Spleen (tissue), 11 donors: ENCODE data around the gene AP4E1. TPM values are rescaled to one million over a fixed set of nuclear protein-coding genes. Genes with fewer than 3 reads are reported as not detected.

Experiments
- DNase-seq: peaks from one replicate; pipeline ENCODE4 v3.0.0-alpha.2; 2020
- H3K27ac ChIP-seq, 8 donors: fragments of 200-600 bp; sonication (generic) in 7 of 8; 1 replicate in 4 of 8; 2 replicates in 4 of 8; pipeline versions ENCODE4 v1.5.0 to v1.8.0; 2016 to 2021; ENCODE audit warnings: inconsistent platforms in 4 of 8, mild to moderate bottlenecking in 4 of 8, moderate library complexity in 1 of 8
- H3K27me3 ChIP-seq, 7 donors: fragments of 200-600 bp; sonication (generic) in 6 of 7; replicated peaks in 1 of 7; 1 replicate in 4 of 7; 2 replicates in 3 of 7; pipeline versions ENCODE4 v1.5.0 to v1.8.0; 2016 to 2021; ENCODE audit warnings: inconsistent platforms in 3 of 7, mild to moderate bottlenecking in 1 of 7
- H3K36me3 ChIP-seq, 6 donors: fragments of 200-600 bp; sonication (generic) in 5 of 6; 1 replicate in 4 of 6; 2 replicates in 2 of 6; pipeline versions ENCODE4 v1.5.0 to v1.8.0; 2016 to 2021; ENCODE audit warnings: inconsistent platforms in 2 of 6
- H3K4me1 ChIP-seq, 6 donors: fragments of 200-600 bp; sonication (generic) in 5 of 6; 1 replicate in 3 of 6; 2 replicates in 3 of 6; pipeline versions ENCODE4 v1.5.0 to v1.8.0; 2016 to 2021; ENCODE audit warnings: inconsistent platforms in 3 of 6
- H3K4me3 ChIP-seq, 8 donors: fragments of 200-600 bp; sonication (generic) in 7 of 8; 1 replicate in 4 of 8; 2 replicates in 4 of 8; pipeline versions ENCODE4 v1.5.0 to v1.8.0; 2016 to 2021; ENCODE audit warnings: inconsistent platforms in 4 of 8, mild to moderate bottlenecking in 4 of 8, moderate library complexity in 2 of 8
- H3K9me3 ChIP-seq, 8 donors: fragments of 200-600 bp; sonication (generic) in 7 of 8; 1 replicate in 4 of 8; 2 replicates in 4 of 8; pipeline versions ENCODE4 v1.5.0 to v1.8.0; 2016 to 2021; ENCODE audit warnings: inconsistent platforms in 4 of 8
- POLR2A ChIP-seq, 3 donors: fragments of 450-650 bp; IDR thresholded peaks; one replicate each; pipeline ENCODE4 v1.5.1; 2017; ENCODE audit warnings: antibody characterized with exemption in 3 of 3, mild to moderate bottlenecking in 1 of 3
- POLR2AphosphoS5 ChIP-seq, 3 donors: sonication (generic); formaldehyde crosslinking; IDR thresholded peaks; one replicate each; pipeline ENCODE4 v1.5.1; 2017; ENCODE audit warnings: antibody characterized with exemption in 3 of 3
- WGBS, 5 donors: extraction: QIAGEN DNeasy Blood & Tissue Kit in 3 of 5; methylation state at CpG; one replicate each; pipeline versions ENCODE4 v1.1.5 to v1.1.7; 2013 to 2018; 5-methylcytosine and 5-hydroxymethylcytosine counted together
- intact Hi-C: fragments of 100-400 bp; cut with DNase I; formaldehyde crosslinking; loops from one replicate; pipeline ENCODE4 v1.15.0; 2023; ENCODE audit warnings: low total_unique reads
- polyA plus RNA-seq, 3 donors: library from polyadenylated mRNA; stranded (reverse); fragments of 200-250 nt; gene quantifications; one replicate each; pipeline ENCODE4 v1.2.1, GENCODE V29; 2013
- total RNA-seq, 7 donors: library from RNA; depleted of rRNA in 3 of 7; stranded (reverse); fragments of >200 nt in 3 of 7; fragmentation: NEBNext Ultra II Directional in 4 of 7; extraction: Animal tissue kit (Norgen Biotek cat#: 25700) in 4 of 7; gene quantifications; one replicate each; pipeline versions ENCODE4 v1.1.0 to v1.2.1, GENCODE V29; 2016 to 2021
- TF ChIP-seq, protein P1 (sequence below), 11 experiments: fragments of 200-600 bp in 7 of 11; fragments of 450-650 bp in 4 of 11; sonication (generic) in 4 of 11; IDR thresholded peaks in 8 of 11; conservative IDR thresholded peaks in 3 of 11; 1 replicate in 7 of 11; 2 replicates in 4 of 11; pipeline versions ENCODE4 v1.4.0 to v1.8.0; 2016 to 2021; ENCODE audit warnings: antibody characterized with exemption in 11 of 11, inconsistent platforms in 4 of 11, mild to moderate bottlenecking in 1 of 11
- donor health status: healthy with polysubstance abuse.
- donor health status: DM: no; HTN: no; CAD: no; lungs with moderate emphysema.
- donor health status: DM: no; HTN: no; CAD: no.
- donor health status: Bipolar disorder and iron deficiency.
- donor health status: healthy.
- donor health status: DM: no; HTN: no; CAD: no.
- donor health status: DM: yes; HTN: yes; CAD: no.

The AP4E1 gene
- total and polyA plus RNA-seq, 10 donors: 2.1 to 17.4 (median 13.3) TPM

DNA sequence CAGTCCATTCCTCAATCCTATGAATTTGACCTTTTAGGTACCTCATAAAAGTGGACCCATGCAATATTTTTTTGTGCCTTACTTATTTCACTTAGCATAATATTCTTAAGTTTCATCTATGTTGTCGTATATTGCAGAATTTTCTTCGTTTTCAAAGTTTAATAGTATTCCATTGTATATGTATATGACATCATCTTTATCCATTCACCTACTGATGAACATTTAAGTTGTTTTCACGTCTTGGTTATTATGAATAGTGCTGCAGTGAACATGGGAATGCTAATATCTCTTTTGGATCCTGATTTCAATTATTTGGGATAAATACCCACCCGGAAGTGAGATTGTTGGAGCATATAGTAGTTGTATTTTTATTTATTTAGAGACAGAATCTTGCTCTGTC lies 65.1 kb downstream of the AP4E1 start:
- TF ChIP-seq, protein P1, sequence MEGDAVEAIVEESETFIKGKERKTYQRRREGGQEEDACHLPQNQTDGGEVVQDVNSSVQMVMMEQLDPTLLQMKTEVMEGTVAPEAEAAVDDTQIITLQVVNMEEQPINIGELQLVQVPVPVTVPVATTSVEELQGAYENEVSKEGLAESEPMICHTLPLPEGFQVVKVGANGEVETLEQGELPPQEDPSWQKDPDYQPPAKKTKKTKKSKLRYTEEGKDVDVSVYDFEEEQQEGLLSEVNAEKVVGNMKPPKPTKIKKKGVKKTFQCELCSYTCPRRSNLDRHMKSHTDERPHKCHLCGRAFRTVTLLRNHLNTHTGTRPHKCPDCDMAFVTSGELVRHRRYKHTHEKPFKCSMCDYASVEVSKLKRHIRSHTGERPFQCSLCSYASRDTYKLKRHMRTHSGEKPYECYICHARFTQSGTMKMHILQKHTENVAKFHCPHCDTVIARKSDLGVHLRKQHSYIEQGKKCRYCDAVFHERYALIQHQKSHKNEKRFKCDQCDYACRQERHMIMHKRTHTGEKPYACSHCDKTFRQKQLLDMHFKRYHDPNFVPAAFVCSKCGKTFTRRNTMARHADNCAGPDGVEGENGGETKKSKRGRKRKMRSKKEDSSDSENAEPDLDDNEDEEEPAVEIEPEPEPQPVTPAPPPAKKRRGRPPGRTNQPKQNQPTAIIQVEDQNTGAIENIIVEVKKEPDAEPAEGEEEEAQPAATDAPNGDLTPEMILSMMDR (IDR thresholded peaks at IDR 0.05 in 8 of 11, conservative IDR thresholded peaks at IDR 0.05 in 3 of 11): no peak
- TF ChIP-seq POLR2A (IDR thresholded peaks at IDR 0.05) (no peak), POLR2AphosphoS5 (IDR thresholded peaks at IDR 0.05) (no peak)
- no peak for DNase-seq
- intact Hi-C loops: no loop called here
- H3K27me3 ChIP-seq: no peaks in the 10 kb centered on the region
- H3K4me3 ChIP-seq: no peak overlapping the region
- peaks cover 3 to 56% (median 51%) of the 10 kb centered on the region in 8 donors for H3K9me3 ChIP-seq
- H3K4me1 ChIP-seq: peaks cover 0 to 10% (median 4%) of the 10 kb centered on the region in 6 donors
- peaks cover 4 to 87% (median 55%) of the 10 kb centered on the region in 6 donors for H3K36me3 ChIP-seq
- WGBS, 5 donors: 74 to 98% (median 88%) methylated on average over 4 of the region's 4 CpGs
- H3K27ac ChIP-seq: no peak overlapping the region

DNA sequence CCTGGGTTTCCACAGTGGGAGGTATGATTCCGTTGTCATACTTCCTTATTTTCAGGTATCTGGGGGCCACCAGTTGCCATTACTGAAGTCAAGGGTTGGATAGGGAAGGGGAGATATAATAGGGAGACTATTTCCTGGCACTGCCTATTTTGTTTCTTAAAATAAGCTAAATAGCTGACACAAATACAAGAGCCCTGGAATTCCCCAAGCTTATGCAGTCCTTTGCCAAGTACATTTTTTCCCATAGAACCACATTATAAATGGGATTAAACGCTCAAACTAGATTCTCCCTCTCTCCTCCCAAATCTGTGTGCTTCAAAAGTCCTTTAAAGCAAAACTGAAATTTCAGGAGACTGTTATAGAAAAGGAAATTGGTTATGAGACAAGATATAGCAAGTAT lies 68.7 kb downstream of the AP4E1 start:
- peak overlapping the region in 3 of 8 donors; percentile 13 to 31 (median 19) for H3K27ac ChIP-seq
- TF ChIP-seq POLR2A (IDR thresholded peaks at IDR 0.05) (no peak), POLR2AphosphoS5 (IDR thresholded peaks at IDR 0.05) (no peak)
- TF ChIP-seq, protein P1 (IDR thresholded peaks at IDR 0.05 in 8 of 11, conservative IDR thresholded peaks at IDR 0.05 in 3 of 11): no peak
- no peaks in the 10 kb centered on the region for H3K27me3 ChIP-seq
- H3K36me3 ChIP-seq: peaks cover 0 to 87% (median 35%) of the 10 kb centered on the region in 6 donors
- intact Hi-C loops: no loop called here
- no peak for DNase-seq
- 57 to 83% (median 63%) methylated on average over 2 of the region's 2 CpGs for WGBS, 5 donors
- peaks cover 0 to 14% (median 5%) of the 10 kb centered on the region in 6 donors for H3K4me1 ChIP-seq
- H3K4me3 ChIP-seq: no peak overlapping the region
- H3K9me3 ChIP-seq: peaks cover 0 to 20% (median 15%) of the 10 kb centered on the region in 8 donors

DNA sequence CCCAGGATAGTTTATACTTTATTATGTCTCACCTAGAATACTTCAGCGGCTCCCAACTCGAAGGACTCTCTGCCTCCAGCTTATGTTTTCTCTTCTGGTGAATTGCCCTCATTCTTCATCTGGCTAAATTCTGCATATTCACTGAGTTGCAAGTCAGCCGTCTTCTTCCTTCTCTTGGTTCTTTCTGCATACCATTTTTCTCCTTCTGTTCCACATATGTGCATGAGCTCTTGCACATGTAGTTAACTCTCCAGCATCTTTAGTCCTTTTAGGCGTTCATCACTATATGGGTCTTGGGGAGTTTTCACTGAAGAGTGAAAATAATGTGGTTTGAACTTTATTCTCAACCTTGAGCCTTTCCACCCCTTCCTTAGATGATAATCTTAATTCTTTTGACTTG lies 70.1 kb downstream of the AP4E1 start:
- Histone ChIP-seq H3K27ac (no peak overlapping the region), H3K27me3 (no peaks in the 10 kb centered on the region), H3K4me1 (peaks cover 0 to 14% (median 5%) of the 10 kb centered on the region in 6 donors), H3K9me3 (peaks cover 0 to 7% (median 2%) of the 10 kb centered on the region in 8 donors), H3K4me3 (no peak overlapping the region), H3K36me3 (peaks cover 0 to 85% (median 23%) of the 10 kb centered on the region in 6 donors)
- DNase-seq: no peak
- WGBS, 5 donors: 90 to 95% (median 93%) methylated on average over 4 of the region's 4 CpGs
- TF ChIP-seq POLR2AphosphoS5 (IDR thresholded peaks at IDR 0.05) (no peak), POLR2A (IDR thresholded peaks at IDR 0.05) (no peak)
- TF ChIP-seq, protein P1 (IDR thresholded peaks at IDR 0.05 in 8 of 11, conservative IDR thresholded peaks at IDR 0.05 in 3 of 11): no peak
- intact Hi-C loops: no loop called here

DNA sequence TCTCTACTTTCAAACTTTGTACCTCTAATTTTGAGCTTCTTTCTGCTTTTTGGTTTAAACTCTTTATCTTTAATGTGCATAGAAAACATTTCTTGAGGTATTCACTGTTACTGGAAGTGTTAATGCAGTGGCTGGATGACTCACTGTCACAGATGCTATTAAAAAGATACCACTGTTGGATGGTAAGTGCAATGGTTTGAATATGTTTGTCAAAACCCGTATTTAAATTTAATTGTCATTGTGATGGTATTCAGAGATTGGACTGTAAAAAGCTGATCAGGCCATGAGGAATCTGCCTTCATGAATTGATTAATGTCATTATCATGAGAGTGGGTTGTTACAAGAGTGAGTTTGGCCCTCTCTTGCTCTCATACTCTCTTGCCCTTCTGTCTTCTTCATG lies 70.6 kb downstream of the AP4E1 start:
- no peaks in the 10 kb centered on the region for H3K27me3 ChIP-seq
- no peak overlapping the region for H3K27ac ChIP-seq
- DNase-seq: no peak
- H3K36me3 ChIP-seq: peaks cover 2 to 85% (median 25%) of the 10 kb centered on the region in 6 donors
- 76 to 97% (median 86%) methylated on average over 1 of the region's 1 CpG for WGBS, 5 donors
- no peak overlapping the region for H3K4me3 ChIP-seq
- TF ChIP-seq POLR2AphosphoS5 (IDR thresholded peaks at IDR 0.05): no peak
- H3K9me3 ChIP-seq: peaks cover 0 to 10% (median 0%) of the 10 kb centered on the region in 8 donors
- peaks cover 0 to 14% (median 5%) of the 10 kb centered on the region in 6 donors for H3K4me1 ChIP-seq
- intact Hi-C loops: no loop called here
